IPS DF 19.7 (cell line): Measurements from ENCODE around the gene SLC66A2.

Experiments
- DNase-seq: peaks from one replicate; pipeline ENCODE4 v3.0.0-alpha.2; 2013; ENCODE audit warnings: low read depth, low spot score

SLC66A2 gene

GRCh38 chr18:79937103-79937860, 14.2 kb downstream of the SLC66A2 start:
- DNase-seq: no peak

- no peak for DNase-seq
These were observed 14.8 kb downstream of the SLC66A2 start for GRCh38 chr18:79936641-79937040.

- no peak for DNase-seq
These were observed 15.5 kb downstream of the SLC66A2 start for GRCh38 chr18:79935925-79936324.

GRCh38 chr18:79935499-79935898, 16.0 kb downstream of the SLC66A2 start:
- no peak for DNase-seq

GRCh38 chr18:79935098-79935480, 16.4 kb downstream of the SLC66A2 start:
- DNase-seq: no peak

- no peak for DNase-seq
These were observed 16.9 kb downstream of the SLC66A2 start for GRCh38 chr18:79934311-79935097.

GRCh38 chr18:79933765-79934164, 17.7 kb downstream of the SLC66A2 start:
- DNase-seq: no peak

- no peak for DNase-seq
These were observed 18.5 kb downstream of the SLC66A2 start for GRCh38 chr18:79932907-79933306.

- no peak for DNase-seq
These were observed 20.0 kb downstream of the SLC66A2 start for GRCh38 chr18:79931475-79931874.

- no peak for DNase-seq
These were observed 21.3 kb downstream of the SLC66A2 start for GRCh38 chr18:79930020-79930642.

- DNase-seq: no peak
These were observed 22.9 kb downstream of the SLC66A2 start for GRCh38 chr18:79928563-79928960.

- DNase-seq: no peak
These were observed 23.6 kb downstream of the SLC66A2 start for GRCh38 chr18:79927607-79928562.

GRCh38 chr18:79926715-79927606, 24.5 kb downstream of the SLC66A2 start:
- DNase-seq: no peak

- no peak for DNase-seq
These were observed 25.1 kb downstream of the SLC66A2 start for GRCh38 chr18:79926306-79926705.

- no peak for DNase-seq
These were observed 26.4 kb downstream of the SLC66A2 start for GRCh38 chr18:79924814-79925731.

GRCh38 chr18:79923896-79924585, 27.4 kb downstream of the SLC66A2 start:
- no peak for DNase-seq

- no peak for DNase-seq
These were observed 28.5 kb downstream of the SLC66A2 start for GRCh38 chr18:79922971-79923411.
